H1 (cell line): ENCODE measurements around the gene MAGI1. TPM values are rescaled to one million over a fixed set of nuclear protein-coding genes. Genes with fewer than 3 reads are reported as not detected.

Source experiments
- CTCF ChIA-PET: fragments of 300-600 bp; sonication (Branson Sonifier 250); formaldehyde crosslinking; loops from one replicate; lab custom pipeline; 2021; ENCODE audit not compliant: partially characterized antibody; lab: Charles Lee
- POLR2A ChIA-PET: fragments of 300-600 bp; sonication (Branson Sonifier 250); formaldehyde crosslinking; loops from one replicate; lab custom pipeline; 2021; ENCODE audit warnings: inconsistent platforms; ENCODE audit not compliant: partially characterized antibody; lab: Charles Lee
- DNase-seq, 2 experiments: peaks; one replicate each; pipeline versions ENCODE4 v3.0.0 to v3.0.0-alpha.2; 2010 to 2022; ENCODE audit warnings: low spot score in 2 of 2, low read depth in 1 of 2, mixed read lengths in 1 of 2
- FAIRE-seq: peaks from 2 replicates; lab custom pipeline; 2011; peaks lifted over from hg19 to GRCh38; lab: Jason Lieb, UNC
- H2AFZ ChIP-seq: 2 replicates; pipeline ENCODE4 v1.8.1; 2012; ENCODE audit warnings: low read length, inconsistent platforms
- H2AK5ac ChIP-seq: 2 replicates; pipeline ENCODE4 v1.6.1; 2013; ENCODE audit warnings: low read depth, low read length
- H2BK120ac ChIP-seq: replicated peaks from 2 replicates; pipeline ENCODE3; 2013; ENCODE audit warnings: low read depth, low read length, inconsistent platforms
- H2BK12ac ChIP-seq: 2 replicates; pipeline ENCODE4 v1.6.1; 2013; ENCODE audit warnings: low read depth, low read length
- H2BK15ac ChIP-seq: 2 replicates; pipeline ENCODE4 v1.6.1; 2013; ENCODE audit warnings: low read length
- H2BK20ac ChIP-seq: 2 replicates; pipeline ENCODE4 v1.6.1; 2013; ENCODE audit warnings: low read length
- H2BK5ac ChIP-seq: 2 replicates; pipeline ENCODE4 v1.6.1; 2013; ENCODE audit warnings: low read depth, low read length
- H3K14ac ChIP-seq: 2 replicates; pipeline ENCODE4 v1.6.1; 2013; ENCODE audit warnings: inconsistent platforms; ENCODE audit not compliant: insufficient read length
- H3K18ac ChIP-seq: 2 replicates; pipeline ENCODE4 v1.6.1; 2013; ENCODE audit warnings: low read length; ENCODE audit errors: extremely low read depth
- H3K23ac ChIP-seq: 2 replicates; pipeline ENCODE4 v1.6.1; 2013; ENCODE audit warnings: inconsistent platforms; ENCODE audit not compliant: insufficient read length
- H3K23me2 ChIP-seq: 2 replicates; pipeline ENCODE4 v1.6.1; 2013; ENCODE audit warnings: low read depth, low read length
- H3K27ac ChIP-seq: 2 replicates; pipeline ENCODE4 v1.6.1; 2011; ENCODE audit warnings: low read depth, low read length, inconsistent platforms
- H3K27me3 ChIP-seq, 4 experiments: replicated peaks in 1 of 4; 1 replicate in 1 of 4; 2 replicates in 3 of 4; pipeline versions ENCODE4 v1.6.1 to v1.8.1; 2011 to 2013; ENCODE audit warnings: low read length in 3 of 4, mild to moderate bottlenecking in 3 of 4, inconsistent platforms in 2 of 4, mixed read lengths in 2 of 4, moderate library complexity in 1 of 4; ENCODE audit not compliant: control insufficient read depth in 3 of 4, insufficient read depth in 3 of 4; ENCODE audit errors: extremely low read depth in 1 of 4
- H3K36me3 ChIP-seq, 4 experiments: 2 replicates each; pipeline versions ENCODE4 v1.6.1 to v1.8.1; 2011 to 2013; ENCODE audit warnings: mild to moderate bottlenecking in 4 of 4, low read length in 3 of 4, moderate library complexity in 2 of 4, control low read depth in 1 of 4, inconsistent platforms in 1 of 4; ENCODE audit not compliant: insufficient read depth in 4 of 4, control insufficient read depth in 2 of 4
- H3K4ac ChIP-seq: replicated peaks from 2 replicates; pipeline ENCODE3; 2013; ENCODE audit warnings: low read length, low read depth, mixed read lengths, inconsistent platforms; ENCODE audit not compliant: insufficient read length
- H3K4me1 ChIP-seq, 4 experiments: replicated peaks in 1 of 4; 1 replicate in 1 of 4; 2 replicates in 3 of 4; pipeline versions ENCODE4 v1.6.1 to v1.8.1; 2011 to 2013; ENCODE audit warnings: low read length in 3 of 4, inconsistent platforms in 2 of 4, mixed read lengths in 1 of 4; ENCODE audit not compliant: insufficient read depth in 4 of 4, control insufficient read depth in 3 of 4
- H3K4me2 ChIP-seq, 2 experiments: 2 replicates each; pipeline versions ENCODE4 v1.6.1 to v1.8.1; 2011 to 2013; ENCODE audit warnings: low read depth in 2 of 2, low read length in 2 of 2, control low read depth in 1 of 2, inconsistent platforms in 1 of 2, mild to moderate bottlenecking in 1 of 2; ENCODE audit not compliant: insufficient read depth in 1 of 2
- H3K4me3 ChIP-seq, 4 experiments: fragments of 200-600, 300-600 bp in 1 of 4; sonication (generic), shearing (Covaris generic), sonication (Bioruptor Twin) in 1 of 4; 2 replicates each; pipeline versions ENCODE4 v1.5.1 to v1.8.1; 2011 to 2016; ENCODE audit warnings: low read length in 4 of 4, low read depth in 3 of 4, control low read depth in 2 of 4, inconsistent platforms in 2 of 4, mild to moderate bottlenecking in 2 of 4, mixed read lengths in 1 of 4, moderate library complexity in 1 of 4; ENCODE audit not compliant: insufficient read depth in 2 of 4; ENCODE audit errors: extremely low read depth in 1 of 4
- H3K56ac ChIP-seq: replicated peaks from 2 replicates; pipeline ENCODE3; 2013; ENCODE audit warnings: low read depth, mild to moderate bottlenecking, mixed read lengths, low read length, inconsistent platforms; ENCODE audit not compliant: insufficient read length
- H3K79me1 ChIP-seq: 2 replicates; pipeline ENCODE4 v1.6.1; 2013; ENCODE audit warnings: low read depth, low read length, control low read depth
- H3K79me2 ChIP-seq, 2 experiments: 2 replicates each; pipeline versions ENCODE4 v1.6.1 to v1.8.1; 2012 to 2013; ENCODE audit warnings: low read length in 2 of 2, mild to moderate bottlenecking in 2 of 2, inconsistent platforms in 1 of 2; ENCODE audit not compliant: insufficient read depth in 2 of 2, control insufficient read depth in 1 of 2
- H3K9ac ChIP-seq, 4 experiments: replicated peaks in 1 of 4; 1 replicate in 1 of 4; 2 replicates in 3 of 4; pipeline versions ENCODE4 v1.6.1 to v1.8.1; 2011 to 2013; ENCODE audit warnings: low read depth in 3 of 4, low read length in 3 of 4, control low read depth in 2 of 4, mild to moderate bottlenecking in 2 of 4, moderate library complexity in 2 of 4, inconsistent platforms in 1 of 4; ENCODE audit errors: extremely low read depth in 1 of 4
- H3K9me3 ChIP-seq, 2 experiments: 2 replicates each; pipeline versions ENCODE4 v1.6.1 to v1.8.1; 2012 to 2013; ENCODE audit warnings: mild to moderate bottlenecking in 2 of 2, moderate library complexity in 2 of 2, control low read depth in 1 of 2, inconsistent platforms in 1 of 2, low read depth in 1 of 2, low read length in 1 of 2, mixed read lengths in 1 of 2; ENCODE audit not compliant: insufficient read depth in 2 of 2
- H4K20me1 ChIP-seq, 2 experiments: replicated peaks in 1 of 2; 2 replicates each; pipeline versions ENCODE3 to v1.8.1; 2011 to 2013; ENCODE audit warnings: inconsistent platforms in 2 of 2, low read length in 2 of 2, mild to moderate bottlenecking in 1 of 2; ENCODE audit not compliant: insufficient read depth in 2 of 2, control insufficient read depth in 1 of 2
- H4K5ac ChIP-seq: 2 replicates; pipeline ENCODE4 v1.6.1; 2013; ENCODE audit warnings: low read length, low read depth, mixed read lengths, inconsistent platforms; ENCODE audit not compliant: insufficient read length
- H4K8ac ChIP-seq: 2 replicates; pipeline ENCODE4 v1.8.0; 2013; ENCODE audit warnings: mild to moderate bottlenecking, moderate library complexity, low read length, inconsistent platforms; ENCODE audit not compliant: insufficient read depth; ENCODE audit errors: extremely low read depth
- H4K91ac ChIP-seq: replicated peaks from 2 replicates; pipeline ENCODE3; 2013; ENCODE audit warnings: low read length, mixed read lengths, inconsistent platforms; ENCODE audit not compliant: insufficient read length
- ATF3 ChIP-seq: IDR thresholded peaks from 2 replicates; pipeline ENCODE4 v1.6.1; 2011; ENCODE audit warnings: low read depth, mild to moderate bottlenecking, low read length; ENCODE audit not compliant: insufficient read depth
- RXRA ChIP-seq: IDR thresholded peaks from 2 replicates; pipeline ENCODE4 v1.6.1; 2011; ENCODE audit warnings: low read depth, mild to moderate bottlenecking, low read length, moderate library complexity; ENCODE audit not compliant: insufficient read depth
- WGBS, 2 experiments: shearing (Covaris generic) in 1 of 2; methylation state at CpG; one replicate each; pipeline versions ENCODE4 v1.1.6 to v1.1.7; 2013 to 2015; ENCODE audit warnings: low lambda C conversion rate in 2 of 2, mixed read lengths in 2 of 2, inconsistent platforms in 1 of 2, low coverage in 1 of 2, missing lambda C conversion rate in 1 of 2; ENCODE audit not compliant: insufficient replicate concordance in 2 of 2, insufficient coverage in 1 of 2, insufficient read length in 1 of 2; ENCODE audit errors: extremely low coverage in 1 of 2, missing lambda C conversion rate in 1 of 2; 5-methylcytosine and 5-hydroxymethylcytosine counted together
- polyA plus RNA-seq, 7 experiments: library from polyadenylated mRNA; depleted of rRNA in 3 of 7; stranded (reverse) in 5 of 7; unstranded in 2 of 7; fragments of >200 nt in 5 of 7; fragments of 200-250 nt in 2 of 7; gene quantifications; 1 replicate in 5 of 7; 2 replicates in 1 of 7; 4 replicates in 1 of 7; pipeline versions ENCODE4 v1.2.1 to v1.2.3, GENCODE V29; 2011 to 2013; ENCODE audit warnings: missing spikeins in 2 of 7, mixed read lengths in 2 of 7
- total RNA-seq: library from RNA; stranded (reverse); fragmentation: NEBNext Ultra II Directional; extraction: Animal tissue kit (Norgen Biotek cat#: 25700); gene quantifications from 2 replicates; pipeline ENCODE4 v1.2.1, GENCODE V29; 2021

Gene MAGI1
- total and polyA plus RNA-seq, 2 of the 8 experiments (the other 6 are each of a cell fraction or from before 2014, with no cell fraction given) = 19.8 to 78.0 TPM

- no peak overlapping the region for H3K9ac ChIP-seq
- H3K27me3 ChIP-seq = no peaks in the 10 kb centered on the region
- TF ChIP-seq RXRA (no peak), ATF3 (no peak)
- H3K18ac ChIP-seq = no peak overlapping the region
- no peak overlapping the region for H4K91ac ChIP-seq
- no peak overlapping the region for H2AFZ ChIP-seq
- no peaks in the 10 kb centered on the region for H4K20me1 ChIP-seq
- H3K27ac ChIP-seq = no peak overlapping the region
- H3K79me2 ChIP-seq = peaks cover 0 to 8% of the 10 kb centered on the region in 2 experiments; a peak in 1 of 4 replicates
- peaks cover 2% of the 10 kb centered on the region; the same call in 1 of the 2 replicates for H3K79me1 ChIP-seq
- H2BK20ac ChIP-seq = no peak overlapping the region
- ChIA-PET CTCF (interaction anchor here (1.2 kb wide), 1 partner anchor 197 kb away, joined by 4 read pairs; no protein-coding TSS in a partner anchor), POLR2A (interaction anchor here (0.9 kb wide), 1 partner anchor 39 kb away, joined by 4 read pairs; no protein-coding TSS in a partner anchor)
- no peak overlapping the region for H3K56ac ChIP-seq
- no peak overlapping the region for H4K5ac ChIP-seq
- H3K23ac ChIP-seq = no peak overlapping the region
- no peak overlapping the region for H4K8ac ChIP-seq
- no peaks in the 10 kb centered on the region for H3K9me3 ChIP-seq
- no peak overlapping the region for H2AK5ac ChIP-seq
- H3K4me3 ChIP-seq = no peak overlapping the region
- H3K4me1 ChIP-seq = peaks cover 0 to 6% (median 3%) of the 10 kb centered on the region in 4 experiments; a peak in 2 of 7 replicates
- H3K36me3 ChIP-seq = no peaks in the 10 kb centered on the region
- DNase-seq (no peak), FAIRE-seq (no peak)
- H2BK5ac ChIP-seq = no peak overlapping the region
- 76 to 100% methylated on average over 1 to 3 of the region's 3 CpGs for WGBS, 2 experiments
- no peak overlapping the region for H2BK15ac ChIP-seq
- no peak overlapping the region for H2BK120ac ChIP-seq
- H3K4ac ChIP-seq = no peak overlapping the region
- H3K4me2 ChIP-seq = no peak overlapping the region
- no peaks in the 10 kb centered on the region; the same call in 1 of the 2 replicates for H3K23me2 ChIP-seq
- H3K14ac ChIP-seq = no peak overlapping the region
- no peak overlapping the region for H2BK12ac ChIP-seq
These were observed 402.4 kb downstream of the MAGI1 start for GRCh38 chr3:65636326-65636725.
